HG03159 (cell line): ENCODE data around the gene PI16.

Experiments
- ATAC-seq: cut with Tn5 transposase; IDR thresholded peaks from one replicate; pipeline ENCODE4 v1.9.1; 2021; ENCODE audit warnings: mild to moderate bottlenecking, moderate library complexity; ENCODE audit not compliant: unreplicated experiment

The PI16 gene

GRCh38 chr6:36955671-36956445, 1.3 kb downstream of the PI16 start:
- ATAC-seq = no peak

GRCh38 chr6:36956446-36956820, 1.9 kb downstream of the PI16 start:
- ATAC-seq = no peak

GRCh38 chr6:36957773-36958271, 3.3 kb downstream of the PI16 start:
- no peak for ATAC-seq

- no peak for ATAC-seq
Measured at GRCh38 chr6:36958775-36959554, 4.4 kb downstream of the PI16 start.

- no peak for ATAC-seq
Measured at GRCh38 chr6:36959555-36960250, 5.2 kb downstream of the PI16 start.

- no peak for ATAC-seq
Measured at GRCh38 chr6:36961441-36962435, 7.2 kb downstream of the PI16 start.

GRCh38 chr6:36962874-36963273, 8.3 kb downstream of the PI16 start:
- no peak for ATAC-seq

GRCh38 chr6:36963451-36964290, 9.1 kb downstream of the PI16 start:
- no peak for ATAC-seq

GRCh38 chr6:36964349-36964748, 9.8 kb downstream of the PI16 start:
- no peak for ATAC-seq

- ATAC-seq = no peak
Measured at GRCh38 chr6:36964908-36965307, 10.4 kb downstream of the PI16 start.

GRCh38 chr6:36967301-36967700, 12.8 kb downstream of the PI16 start:
- ATAC-seq = no peak

GRCh38 chr6:36967757-36968156, 13.2 kb downstream of the PI16 start:
- no peak for ATAC-seq

- ATAC-seq = no peak
Measured at GRCh38 chr6:36968266-36968977, 13.9 kb downstream of the PI16 start.

- no peak for ATAC-seq
Measured at GRCh38 chr6:36969240-36969691, 14.7 kb downstream of the PI16 start.

GRCh38 chr6:36969988-36970891, 15.7 kb downstream of the PI16 start:
- ATAC-seq = no peak

GRCh38 chr6:36970892-36971842, 16.6 kb downstream of the PI16 start:
- no peak for ATAC-seq
